Measurements from ENCODE around the gene TTC7B.
"Not testable (repeated sequence)": the region's sequence is repeated elsewhere in the genome, so short reads cannot be mapped to it uniquely, and the experiment has no call there.

Gene TTC7B, protein sequence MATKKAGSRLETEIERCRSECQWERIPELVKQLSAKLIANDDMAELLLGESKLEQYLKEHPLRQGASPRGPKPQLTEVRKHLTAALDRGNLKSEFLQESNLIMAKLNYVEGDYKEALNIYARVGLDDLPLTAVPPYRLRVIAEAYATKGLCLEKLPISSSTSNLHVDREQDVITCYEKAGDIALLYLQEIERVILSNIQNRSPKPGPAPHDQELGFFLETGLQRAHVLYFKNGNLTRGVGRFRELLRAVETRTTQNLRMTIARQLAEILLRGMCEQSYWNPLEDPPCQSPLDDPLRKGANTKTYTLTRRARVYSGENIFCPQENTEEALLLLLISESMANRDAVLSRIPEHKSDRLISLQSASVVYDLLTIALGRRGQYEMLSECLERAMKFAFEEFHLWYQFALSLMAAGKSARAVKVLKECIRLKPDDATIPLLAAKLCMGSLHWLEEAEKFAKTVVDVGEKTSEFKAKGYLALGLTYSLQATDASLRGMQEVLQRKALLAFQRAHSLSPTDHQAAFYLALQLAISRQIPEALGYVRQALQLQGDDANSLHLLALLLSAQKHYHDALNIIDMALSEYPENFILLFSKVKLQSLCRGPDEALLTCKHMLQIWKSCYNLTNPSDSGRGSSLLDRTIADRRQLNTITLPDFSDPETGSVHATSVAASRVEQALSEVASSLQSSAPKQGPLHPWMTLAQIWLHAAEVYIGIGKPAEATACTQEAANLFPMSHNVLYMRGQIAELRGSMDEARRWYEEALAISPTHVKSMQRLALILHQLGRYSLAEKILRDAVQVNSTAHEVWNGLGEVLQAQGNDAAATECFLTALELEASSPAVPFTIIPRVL

DNA sequence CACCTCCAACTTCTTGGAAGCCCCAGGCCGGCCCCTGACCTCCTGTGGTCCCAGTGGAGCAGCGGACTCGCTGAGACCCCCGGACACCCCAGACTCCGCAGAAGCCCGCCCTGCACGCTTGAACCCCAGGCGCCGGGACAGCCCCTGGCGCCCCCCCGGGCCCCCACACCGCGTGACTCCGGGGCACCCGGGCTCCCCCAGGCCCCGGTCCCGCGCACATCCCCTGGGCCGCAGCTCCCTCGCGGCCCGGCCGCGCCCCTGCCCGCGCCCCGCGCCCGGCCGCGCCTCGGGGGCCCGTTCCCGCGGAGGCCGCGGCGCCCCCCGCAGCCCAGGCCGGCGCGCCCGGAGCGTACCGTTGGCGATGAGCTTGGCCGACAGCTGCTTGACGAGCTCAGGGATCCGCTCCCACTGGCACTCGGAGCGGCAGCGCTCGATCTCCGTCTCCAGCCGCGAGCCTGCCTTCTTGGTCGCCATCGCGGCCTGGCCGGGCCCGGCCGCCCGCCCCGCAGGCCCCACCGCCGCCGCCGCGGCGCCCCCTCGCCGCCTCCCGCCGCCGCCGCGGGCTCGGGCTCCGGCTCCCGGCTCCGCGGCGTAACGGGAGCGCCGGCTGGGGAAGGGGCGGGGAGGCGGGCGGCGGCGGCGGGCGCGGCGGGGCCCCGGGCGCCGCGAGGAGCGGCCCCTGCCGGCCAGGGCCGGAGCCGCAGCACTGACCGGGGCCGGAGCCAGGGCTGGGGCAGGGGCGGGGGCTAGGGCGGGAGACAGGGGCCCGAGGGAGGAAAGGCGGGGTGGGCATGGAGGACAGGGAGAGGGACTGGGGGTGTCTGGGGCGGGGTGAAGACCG lies at the start of gene TTC7B:
TSS of gene TTC7B (minus strand) at position 609 of the 841 bp plus-strand sequence. CDS start at position 474, 135 bp downstream.
- no peak for DNase-seq

DNA sequence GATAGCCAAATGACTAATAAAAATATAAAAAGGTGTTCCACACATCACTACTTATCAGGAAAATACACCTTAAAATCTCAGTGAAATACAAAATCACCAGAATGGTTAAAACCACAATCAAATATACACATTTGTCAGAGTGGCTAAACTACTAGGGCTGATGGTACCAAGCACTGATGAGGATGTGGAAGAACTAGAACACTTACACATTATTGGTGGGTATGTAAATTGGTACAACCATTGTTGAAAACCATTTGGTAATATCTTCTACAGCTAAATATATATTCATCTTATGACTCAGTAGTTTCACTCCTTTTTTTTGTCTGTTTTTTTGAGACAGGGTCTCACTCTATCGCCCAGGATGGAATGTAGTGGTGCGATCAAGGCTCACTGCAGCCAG lies 48.5 kb upstream of the TTC7B start:
- no peak for DNase-seq

DNA sequence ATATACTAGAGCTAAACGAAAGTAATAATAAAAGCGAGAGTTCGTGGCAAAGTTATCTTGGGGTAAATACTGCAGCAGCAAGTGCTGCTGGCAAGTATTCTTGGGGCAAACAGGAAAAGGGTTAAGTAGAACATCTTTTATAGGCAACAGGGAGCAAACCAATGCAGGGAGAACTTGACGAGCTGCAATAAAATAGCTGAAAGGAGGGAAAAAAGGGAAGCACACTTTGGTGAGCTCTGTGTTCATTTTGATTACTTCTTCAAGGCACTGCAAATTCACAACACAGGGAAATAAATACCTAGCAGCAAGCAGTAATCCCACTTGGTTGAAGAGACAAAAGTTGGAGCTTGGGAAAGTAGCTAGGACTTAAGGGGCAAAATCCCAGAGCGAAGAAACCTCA lies 42.3 kb upstream of the TTC7B start:
- no peak for DNase-seq

DNA sequence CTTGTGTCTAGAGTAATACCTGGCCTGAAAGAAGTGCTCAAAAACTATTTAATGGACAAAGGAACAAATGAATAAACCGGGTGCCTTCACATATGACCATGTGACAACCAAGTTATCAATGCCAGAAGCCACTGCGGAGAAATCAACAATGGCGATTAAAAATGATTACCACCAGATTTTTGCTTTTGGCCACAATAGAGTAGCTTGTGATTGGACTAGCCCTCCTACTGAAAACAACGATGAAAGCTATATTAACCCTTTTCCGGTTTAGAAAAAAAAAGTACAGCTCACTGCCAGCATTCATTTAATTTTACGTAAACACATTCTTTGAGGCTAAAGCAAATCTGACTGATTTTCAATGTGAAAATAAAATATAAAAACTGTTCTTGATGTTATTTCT lies 41.6 kb upstream of the TTC7B start:
- DNase-seq = no peak

DNA sequence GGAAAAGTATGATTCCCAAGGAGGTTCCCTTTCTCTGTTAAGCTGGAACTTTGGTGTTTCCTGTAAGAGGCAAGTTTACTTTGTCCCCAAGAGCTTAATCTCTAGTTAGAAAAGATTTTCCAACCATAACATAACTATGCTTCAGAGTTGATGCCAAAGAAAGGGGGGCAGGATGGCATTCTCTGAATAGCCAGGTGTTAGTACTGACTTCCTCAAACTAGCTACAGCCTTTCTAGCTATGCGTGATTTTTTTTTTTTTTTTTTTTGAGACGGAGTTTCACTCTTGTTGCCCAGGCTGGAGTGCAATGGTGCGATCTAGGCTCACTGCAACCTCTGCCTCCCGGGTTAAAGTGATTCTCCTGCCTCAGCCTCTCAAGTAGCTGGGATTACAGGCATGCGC lies 39.9 kb upstream of the TTC7B start:
- DNase-seq = not testable (repeated sequence)

DNA sequence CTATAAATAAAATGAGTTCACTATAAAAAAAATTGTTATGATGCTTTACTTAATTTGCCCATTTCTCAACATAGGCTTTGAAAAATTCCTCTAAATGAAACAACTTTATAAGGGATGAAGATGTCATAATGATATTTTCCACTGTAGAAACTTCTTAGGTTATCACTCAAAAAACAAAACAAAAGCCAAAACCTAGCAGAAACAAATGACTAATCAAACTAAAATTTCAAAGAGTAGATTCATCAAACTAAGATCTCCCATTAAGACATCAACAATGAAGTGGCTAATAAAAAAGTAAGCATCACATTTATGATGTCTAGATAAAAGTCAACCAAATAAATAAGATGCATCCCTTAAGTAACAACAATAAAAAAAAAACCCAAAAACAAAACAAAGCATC lies 36.9 kb upstream of the TTC7B start:
- DNase-seq = no peak

DNA sequence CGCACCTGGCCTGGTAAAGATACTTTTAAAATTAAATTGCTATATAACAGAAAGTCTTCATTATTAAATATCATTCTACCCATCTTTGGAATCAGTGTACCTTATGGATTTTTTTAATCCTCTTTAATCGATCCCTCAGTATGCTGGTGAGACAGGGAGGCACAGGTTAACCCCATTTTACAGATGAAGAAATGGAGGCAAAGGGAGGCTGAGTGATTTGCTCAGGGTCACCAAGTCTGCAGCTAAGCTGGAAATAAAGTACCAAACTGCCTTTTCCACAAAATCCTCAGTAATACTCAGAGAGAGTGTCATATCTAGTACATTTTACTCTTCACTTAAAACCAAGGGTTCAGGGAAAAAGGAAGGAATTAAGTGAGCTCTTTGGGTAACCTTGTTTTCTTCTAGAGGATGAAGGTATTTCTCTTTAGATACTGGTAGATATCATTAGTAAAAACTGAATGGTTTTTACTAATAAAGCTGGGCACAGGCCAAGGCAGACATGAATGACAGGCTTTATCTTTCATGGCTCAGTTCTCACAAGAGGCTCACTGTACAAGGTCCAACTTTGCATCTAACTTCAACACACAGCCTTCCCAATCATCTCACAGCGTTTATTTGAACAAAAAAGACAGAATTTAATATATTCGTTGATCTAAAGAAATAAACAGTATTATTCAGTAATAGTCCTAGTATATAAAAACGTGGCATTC lies 35.3 kb upstream of the TTC7B start:
- no peak for DNase-seq

DNA sequence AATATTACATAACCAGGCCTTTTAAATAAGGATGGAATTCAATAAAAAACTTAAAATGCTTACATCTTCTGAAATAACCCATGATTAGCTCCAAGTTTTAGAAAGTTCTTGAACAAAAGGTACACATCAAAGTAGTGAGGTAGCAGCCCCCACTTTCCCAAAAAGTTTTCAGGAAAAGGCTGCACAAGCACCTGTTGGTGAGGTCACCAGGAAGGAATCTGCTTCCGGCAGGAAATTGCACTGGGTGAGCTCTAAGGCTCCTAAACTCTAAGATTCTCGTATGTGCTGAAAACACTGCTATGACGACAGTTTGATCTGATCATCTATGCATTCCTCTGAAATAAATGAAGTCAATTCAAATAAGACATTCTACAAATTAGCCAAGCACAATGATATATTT lies 34.3 kb upstream of the TTC7B start:
- no peak for DNase-seq

DNA sequence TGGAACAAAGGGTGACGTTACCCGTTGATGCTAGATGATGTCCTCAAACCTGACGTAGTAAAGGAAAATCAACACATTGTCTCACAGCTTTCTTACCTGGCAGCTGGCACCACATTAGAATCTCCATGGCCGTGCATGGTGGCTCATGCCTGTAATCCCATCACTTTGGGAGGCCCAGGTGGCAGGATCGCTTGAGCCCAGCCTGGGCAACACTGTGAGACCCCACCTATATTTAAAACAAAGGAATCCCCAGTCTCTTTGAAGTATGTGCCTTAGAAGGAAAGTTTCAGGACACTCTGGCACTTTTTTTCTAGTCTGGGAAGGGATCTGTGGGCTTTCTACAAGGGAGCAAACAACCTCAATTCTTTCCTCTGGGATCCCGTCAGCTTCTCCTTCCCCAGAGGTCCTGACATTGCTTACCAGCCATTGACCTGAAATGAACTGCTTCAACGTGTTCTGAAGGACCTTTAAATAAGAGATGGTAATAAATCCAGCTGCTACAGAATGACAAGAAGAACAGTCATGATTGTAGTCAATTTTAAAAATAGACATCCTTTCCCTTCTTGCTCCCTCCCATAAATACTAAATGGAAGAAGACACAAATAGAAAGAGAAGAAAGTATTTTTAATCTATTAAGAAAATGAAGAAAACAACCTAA lies 33.7 kb upstream of the TTC7B start:
- DNase-seq = no peak

DNA sequence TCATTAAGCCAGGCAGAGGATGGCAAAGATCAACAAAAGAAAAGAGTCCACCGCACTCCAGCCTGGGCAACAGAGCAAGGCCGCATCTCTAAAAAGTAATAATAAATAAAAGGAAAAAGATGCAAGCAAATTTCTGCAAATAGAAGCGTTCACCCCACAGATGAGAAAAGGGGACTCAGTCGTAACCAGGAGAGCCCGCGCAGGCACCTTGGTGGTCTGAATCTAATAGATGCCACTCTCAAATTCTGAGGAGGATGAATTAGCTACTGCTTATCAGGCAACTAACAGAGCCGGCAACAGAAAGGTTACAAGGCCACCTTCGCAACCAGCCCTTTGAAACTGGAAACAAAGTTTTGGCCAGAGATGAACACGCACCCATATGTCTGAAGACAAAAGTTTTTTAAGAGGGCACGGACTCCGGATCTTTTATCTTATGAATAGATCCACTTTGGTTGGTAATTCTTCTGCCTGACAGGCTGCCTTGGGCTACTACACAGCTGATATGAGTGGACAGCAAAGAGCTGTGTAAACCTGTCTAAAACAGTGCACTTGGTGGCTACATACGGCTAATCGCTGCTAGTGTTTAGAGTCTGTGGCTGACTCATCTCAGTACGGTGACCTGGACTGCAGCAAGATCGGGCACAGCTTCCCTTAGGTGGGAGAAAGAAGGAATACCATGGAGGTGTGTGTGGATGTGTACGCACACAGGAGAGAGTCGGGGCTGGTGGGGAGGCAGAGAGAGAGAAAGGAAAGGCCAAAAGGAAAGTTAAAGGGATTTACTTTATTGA lies 32.9 kb upstream of the TTC7B start:
- no peak for DNase-seq

DNA sequence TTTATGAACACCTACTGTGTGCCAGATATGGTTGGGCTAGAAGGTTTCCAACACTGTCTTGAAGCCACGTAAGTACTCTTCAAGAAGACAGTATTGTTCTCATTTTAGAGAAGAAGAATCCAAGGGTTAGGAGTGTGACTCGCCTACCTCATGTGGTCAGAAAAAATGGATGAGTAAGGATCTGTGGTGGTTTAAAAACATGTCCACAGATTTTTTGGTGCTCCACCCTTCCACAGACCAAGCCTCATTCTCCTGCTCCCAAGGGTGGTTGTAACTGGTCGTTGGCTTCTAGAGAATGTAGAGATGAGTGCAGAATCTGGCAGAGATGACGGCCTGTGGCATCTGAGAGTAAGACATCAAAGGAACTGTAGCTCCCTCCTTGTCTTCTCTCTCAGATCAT lies 30.3 kb upstream of the TTC7B start:
- DNase-seq = no peak

DNA sequence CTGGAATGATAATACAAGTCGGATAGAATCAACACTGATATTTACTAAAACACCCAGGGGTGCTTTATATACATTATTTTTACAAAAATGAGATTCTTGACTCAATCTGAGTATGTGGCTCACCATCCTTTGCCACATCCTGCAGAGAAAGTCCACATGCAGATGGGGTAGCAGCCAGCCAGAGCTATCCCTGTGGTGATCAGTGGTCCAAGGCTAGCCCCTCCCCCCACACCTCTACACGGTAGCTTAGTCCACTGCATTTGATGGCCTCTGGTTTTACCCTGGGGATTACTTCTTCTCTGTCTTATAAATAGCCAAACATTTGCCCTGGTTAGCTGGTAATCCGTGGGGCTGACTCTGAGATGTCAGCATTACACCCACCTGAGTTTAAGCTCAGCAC lies 28.1 kb upstream of the TTC7B start:
- no peak for DNase-seq

DNA sequence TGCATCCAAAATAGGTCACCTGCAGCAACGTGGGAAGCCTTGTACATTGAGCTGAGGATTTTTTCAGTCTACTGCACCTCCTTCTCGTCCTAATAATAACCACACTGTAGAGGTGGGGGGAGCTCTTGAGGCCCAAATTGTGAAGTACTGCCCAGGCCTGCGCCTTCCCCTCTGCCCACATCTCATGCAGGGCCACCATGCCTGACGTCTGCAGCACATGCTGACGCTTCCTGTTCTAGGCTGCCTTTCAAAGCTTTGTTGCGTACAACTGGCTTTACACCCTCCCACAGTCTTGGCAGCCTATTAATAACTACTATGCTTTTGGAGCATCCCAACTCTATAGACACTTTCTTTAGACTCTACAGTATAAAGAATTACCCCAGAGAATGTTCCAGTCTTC lies 26.5 kb upstream of the TTC7B start:
- DNase-seq = no peak

DNA sequence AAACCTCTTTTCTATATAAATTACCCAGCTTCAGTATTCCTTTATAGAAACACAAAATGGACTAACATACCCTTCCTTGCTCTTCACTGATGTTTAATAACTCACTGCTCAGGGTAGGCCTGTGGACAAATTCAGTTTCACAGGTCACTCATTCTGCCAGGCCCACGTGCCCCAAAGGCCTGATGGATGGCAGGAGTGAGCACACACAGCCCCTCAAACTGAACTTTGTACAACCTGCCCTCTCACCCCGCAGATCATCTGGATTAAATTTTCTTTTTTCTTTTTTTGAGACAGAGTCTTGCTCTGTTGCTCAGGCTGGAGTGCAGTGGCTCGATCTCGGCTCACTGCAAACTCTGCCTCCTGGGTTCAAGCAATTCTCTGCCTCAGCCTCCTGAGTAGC lies 24.4 kb upstream of the TTC7B start:
- not testable (repeated sequence) for DNase-seq

DNA sequence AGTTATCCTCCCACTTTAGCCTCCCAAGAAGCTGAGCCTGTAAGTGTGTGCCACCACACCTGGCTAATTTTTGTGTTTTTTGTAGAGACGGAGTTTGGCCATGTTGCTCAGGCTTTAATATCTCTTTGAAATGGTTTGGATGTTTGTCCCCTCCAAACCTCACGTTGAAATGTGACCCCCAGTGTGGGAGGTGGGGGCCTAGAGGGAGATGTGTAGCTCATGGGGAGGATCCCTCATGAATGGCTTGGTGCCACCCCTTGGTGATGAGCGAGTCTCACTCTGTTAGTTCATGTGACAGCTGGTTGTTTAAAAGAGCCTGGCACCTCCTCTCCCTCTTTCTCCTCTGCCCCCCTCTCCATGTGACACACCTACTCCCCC lies 23.6 kb upstream of the TTC7B start:
- no peak for DNase-seq

DNA sequence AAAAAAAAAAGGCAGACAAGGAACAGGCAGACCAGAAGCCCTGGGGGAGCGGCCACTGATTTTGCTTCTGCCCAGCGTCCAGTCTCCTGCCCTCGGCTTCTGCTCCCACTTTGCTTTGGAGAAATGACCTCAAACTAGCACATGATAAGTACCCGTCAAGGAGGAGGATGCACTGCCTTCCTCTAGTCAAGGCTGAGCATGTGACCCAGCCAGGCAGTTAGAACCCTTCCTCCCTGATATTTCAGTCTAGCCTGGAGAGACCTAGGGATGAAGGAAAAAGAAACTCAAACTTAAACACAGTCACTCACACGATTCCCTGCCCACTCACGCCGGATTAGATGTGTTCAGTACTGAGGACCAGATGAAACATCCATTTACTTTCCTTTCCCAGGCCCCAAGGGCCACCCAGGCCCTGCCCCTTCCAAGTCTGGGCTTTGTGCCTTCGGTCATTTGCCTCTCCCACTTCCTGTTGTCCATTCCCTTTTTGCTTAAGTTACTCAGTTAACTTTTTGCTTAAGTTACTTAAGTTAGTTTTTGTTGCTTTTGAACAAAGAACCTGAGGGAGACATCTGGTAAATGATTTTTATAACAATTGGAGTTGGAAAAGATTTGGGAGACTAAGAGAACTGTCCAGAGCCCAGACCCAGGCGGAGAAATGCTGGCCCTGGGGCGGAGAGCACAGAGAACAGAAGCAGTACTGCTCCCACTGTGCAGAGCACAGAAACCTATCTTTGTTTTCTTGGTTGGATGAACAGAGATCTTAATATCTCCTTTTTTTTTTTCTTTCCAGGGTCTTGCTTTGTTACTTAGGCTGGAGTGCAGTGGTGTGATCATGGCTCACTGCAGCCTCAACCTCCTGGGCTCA lies 23.0 kb upstream of the TTC7B start:
- no peak for DNase-seq

DNA sequence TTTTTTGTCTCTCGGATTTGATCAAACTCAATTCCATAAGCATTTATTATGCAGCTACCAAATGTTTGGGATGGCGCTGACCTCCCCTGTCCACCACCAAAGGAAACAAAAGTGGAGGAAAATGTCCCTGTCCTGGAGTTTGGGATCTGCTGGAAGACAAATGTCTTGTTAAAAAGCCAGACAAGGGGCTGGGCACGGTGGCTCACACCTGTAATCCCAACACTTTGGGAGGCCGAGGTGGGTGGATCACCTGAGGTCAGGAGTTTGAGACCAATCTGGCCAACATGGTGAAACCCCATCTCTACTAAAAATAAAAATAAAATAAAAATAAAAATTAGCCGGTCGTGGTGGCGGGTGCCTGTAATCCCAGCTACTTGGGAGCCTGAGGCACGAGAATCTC lies 22.3 kb upstream of the TTC7B start:
- not testable (repeated sequence) for DNase-seq

DNA sequence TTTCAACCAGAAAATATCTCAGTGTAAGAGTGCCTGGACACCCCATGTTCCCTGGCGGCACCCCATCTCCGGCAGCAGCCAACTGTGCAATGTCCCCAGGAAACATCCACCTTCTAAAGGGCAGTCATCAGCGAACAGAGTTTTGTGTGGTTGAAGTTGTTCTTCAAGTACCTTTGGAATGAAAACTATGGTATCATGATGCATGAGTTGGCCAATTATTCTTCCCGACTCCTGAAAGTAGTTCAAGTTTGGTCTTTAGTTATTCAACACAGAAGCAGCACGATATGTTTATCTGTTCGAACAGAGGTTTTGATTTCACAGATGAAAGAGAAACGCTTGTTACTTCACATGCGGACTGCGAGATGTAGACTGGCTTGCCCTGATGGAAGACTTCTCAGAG lies 21.1 kb upstream of the TTC7B start:
- DNase-seq = no peak

DNA sequence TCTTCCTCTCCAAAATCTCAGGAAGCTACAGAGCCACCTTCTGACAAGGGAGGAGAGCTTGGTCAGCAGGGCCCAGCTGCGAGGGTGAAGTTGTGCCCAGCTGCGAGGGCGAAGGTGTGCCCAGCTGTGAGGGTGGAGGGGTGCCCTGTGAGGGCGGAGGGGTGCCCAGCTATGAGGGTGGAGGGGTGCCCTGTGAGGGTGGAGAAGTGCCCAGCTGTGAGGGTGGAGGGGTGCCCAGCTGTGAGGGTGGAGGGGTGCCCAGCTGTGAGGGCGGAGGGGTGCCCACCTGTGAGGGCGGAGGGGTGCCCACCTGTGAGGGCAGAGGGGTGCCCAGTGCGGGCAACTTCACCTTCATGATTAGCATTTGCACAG lies 20.4 kb upstream of the TTC7B start:
- no peak for DNase-seq

DNA sequence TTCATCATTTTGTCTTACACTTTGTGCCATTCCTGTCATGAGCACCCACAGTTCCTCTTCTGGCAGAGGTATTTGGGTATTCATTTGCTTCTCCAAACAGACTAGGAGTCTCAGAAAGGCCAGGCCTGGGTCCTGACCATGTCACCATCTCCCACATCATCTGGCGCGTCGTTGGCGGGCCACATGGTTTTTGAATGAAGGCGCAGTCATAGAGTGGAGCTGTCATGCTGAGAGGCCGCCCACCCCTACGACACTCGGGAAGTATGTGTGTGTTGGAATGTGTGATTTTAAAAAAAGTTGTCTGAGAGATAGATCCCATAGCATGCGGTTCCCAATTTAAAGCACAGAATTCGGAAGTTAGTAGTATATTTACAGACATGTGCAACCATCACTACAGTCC lies 15.6 kb upstream of the TTC7B start:
- DNase-seq = no peak
